GM12892 (cell line): ENCODE results near the gene KLF7.

Experiments used
- POLR2A ChIP-seq: IDR thresholded peaks from 2 replicates; pipeline ENCODE4 v1.6.1; 2011; ENCODE audit warnings: low read depth, low read length, control low read depth
- POLR2AphosphoS5 ChIP-seq: IDR thresholded peaks from 2 replicates; pipeline ENCODE4 v1.6.1; 2011; ENCODE audit warnings: low read depth, low read length, control low read depth
- TAF1 ChIP-seq: IDR thresholded peaks from 2 replicates; pipeline ENCODE4 v1.6.1; 2011; ENCODE audit warnings: low read depth, mild to moderate bottlenecking, control low read depth, low read length, borderline replicate concordance

DNA sequence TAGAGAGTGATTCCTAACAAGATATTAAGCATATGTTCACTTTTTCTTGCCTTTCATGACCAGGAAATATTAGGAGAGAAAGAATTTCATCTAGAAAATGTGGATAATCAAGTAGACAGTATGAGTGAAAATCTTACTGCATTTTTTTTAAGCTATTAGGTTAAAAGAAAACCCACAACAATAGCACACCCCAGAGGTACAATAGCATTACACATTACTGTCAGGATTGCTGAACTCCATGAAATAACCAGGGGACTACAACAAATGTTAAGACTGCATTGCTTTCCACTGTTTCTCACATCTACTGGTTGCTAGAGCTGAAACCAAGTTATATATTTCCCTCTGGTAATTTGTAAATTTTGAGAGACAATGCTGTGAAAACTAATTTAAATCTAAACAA lies 33.7 kb downstream of the KLF7 start:
- TF ChIP-seq POLR2A (no peak), POLR2AphosphoS5 (no peak), TAF1 (no peak)
